D721Med (cell line): ENCODE measurements around the gene LY6G5B.

Experiments
- DNase-seq: peaks from one replicate; pipeline ENCODE4 v3.0.0; 2011; ENCODE audit warnings: low spot score; ENCODE audit not compliant: insufficient read length
- FAIRE-seq: peaks from 2 replicates; lab custom pipeline; 2011; peaks lifted over from hg19 to GRCh38; lab: Jason Lieb, UNC
- CTCF ChIP-seq: IDR thresholded peaks from 2 replicates; pipeline ENCODE4 v1.5.1; 2012; ENCODE audit warnings: mild to moderate bottlenecking, control low read depth; ENCODE audit not compliant: insufficient read depth; ENCODE audit errors: missing control alignments

Gene LY6G5B

GRCh38 chr6:31632279-31632946 is 37.4 kb upstream of the LY6G5B start:
- FAIRE-seq (no peak), DNase-seq (no peak)
- TF ChIP-seq CTCF, result no peak

- TF ChIP-seq CTCF, result no peak
- FAIRE-seq, result no peak
- no peak for DNase-seq
These were observed 36.3 kb upstream of the LY6G5B start for GRCh38 chr6:31633447-31633846.

- TF ChIP-seq CTCF, result no peak
- FAIRE-seq (no peak), DNase-seq (no peak)
These were observed 35.6 kb upstream of the LY6G5B start for GRCh38 chr6:31634131-31634530.

DNA sequence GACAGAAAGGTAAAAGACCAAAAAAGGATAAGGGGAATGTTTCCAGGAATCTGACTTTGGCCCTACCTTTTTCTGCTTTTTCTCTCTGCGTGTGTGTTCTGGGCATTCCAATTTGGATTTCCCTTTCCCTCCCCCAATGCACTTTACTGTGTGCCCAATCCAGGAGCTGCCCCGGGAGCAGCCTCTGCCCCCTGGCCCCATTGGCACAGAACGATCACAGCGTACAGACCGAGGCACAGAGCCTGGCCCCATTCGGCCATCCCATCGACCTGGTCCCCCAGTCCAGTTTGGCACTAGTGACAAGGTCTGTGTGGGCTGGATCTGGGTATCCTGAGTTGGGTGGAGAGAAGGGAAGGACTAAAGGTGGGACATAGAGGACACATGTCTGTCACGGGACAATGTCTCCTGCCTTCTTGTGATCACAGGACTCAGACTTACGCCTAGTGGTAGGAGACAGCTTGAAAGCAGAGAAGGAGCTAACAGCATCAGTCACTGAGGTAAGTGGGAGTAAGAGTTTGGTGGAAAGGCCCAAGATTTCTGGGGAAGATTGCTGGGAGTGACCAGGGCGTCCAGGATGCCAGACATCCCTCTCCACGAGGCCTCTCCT is 34.7 kb upstream of the LY6G5B start:
- DNase-seq (no peak), FAIRE-seq (no peak)
- TF ChIP-seq CTCF, result no peak

GRCh38 chr6:31636698-31637596 is 32.8 kb upstream of the LY6G5B start:
- DNase-seq (no peak), FAIRE-seq (no peak)
- TF ChIP-seq CTCF, result no peak

DNA sequence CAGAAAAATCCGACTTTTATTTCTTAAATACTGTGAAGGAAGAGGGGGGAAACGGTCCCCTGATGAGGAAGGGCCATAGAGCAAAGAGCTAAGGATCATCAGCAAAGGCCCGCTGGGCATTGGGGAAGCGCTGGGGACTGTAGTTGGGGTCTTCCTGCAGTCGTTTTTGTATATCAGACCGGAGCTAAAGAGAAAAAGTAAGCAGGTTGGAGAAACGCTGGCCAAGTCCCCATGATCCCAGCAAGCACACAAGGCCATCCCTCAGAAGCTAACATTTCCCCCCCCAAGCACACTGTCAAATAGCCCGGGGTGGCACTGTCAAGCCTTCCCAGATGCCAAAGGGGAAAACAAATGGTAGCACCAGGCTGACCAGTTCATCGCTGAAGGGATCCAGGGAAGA is 30.7 kb upstream of the LY6G5B start:
- FAIRE-seq, result no peak
- DNase-seq, result no peak
- no peak for TF ChIP-seq CTCF

GRCh38 chr6:31639449-31639861 is 30.3 kb upstream of the LY6G5B start:
- no peak for FAIRE-seq
- no peak for DNase-seq
- no peak for TF ChIP-seq CTCF
